ENCODE results near the gene USP7. TPM values are rescaled to one million over a fixed set of nuclear protein-coding genes. Genes with fewer than 3 reads are reported as not detected.

USP7 gene
- total RNA-seq, 4 donors from 2014 or later, result 58.8 to 94.3 (median 82.4) TPM

- ATAC-seq, result no peak
- Histone ChIP-seq H3K4me3 (no peak overlapping the region), H3K9me3 (no peaks in the 10 kb centered on the region), H3K27ac (no peak overlapping the region), H3K27me3 (no peaks in the 10 kb centered on the region), H3K4me1 (no peaks in the 10 kb centered on the region), H3K36me3 (peaks cover 6 to 99% of the 10 kb centered on the region in 2 donors)
- 70 to 86% methylated on average over 1 to 4 of the region's 8 CpGs for WGBS, 2 donors (ENCODE audit: low coverage in 1 of 2)
- no peak for TF ChIP-seq CTCF (IDR thresholded peaks at IDR 0.05)
- no peak for TF ChIP-seq POLR2AphosphoS5 (IDR thresholded peaks at IDR 0.05)
- TF ChIP-seq EP300 (IDR thresholded peaks at IDR 0.05), result no peak
- TF ChIP-seq POLR2A (IDR thresholded peaks at IDR 0.05), result no peak
These were observed 59.7 kb downstream of the USP7 start for GRCh38 chr16:8904018-8904430.

- Histone ChIP-seq H3K4me3 (no peak overlapping the region), H3K36me3 (peaks cover 6 to 99% of the 10 kb centered on the region in 2 donors), H3K27me3 (no peaks in the 10 kb centered on the region), H3K27ac (no peak overlapping the region), H3K9me3 (no peaks in the 10 kb centered on the region), H3K4me1 (no peaks in the 10 kb centered on the region)
- TF ChIP-seq EP300 (IDR thresholded peaks at IDR 0.05) (no peak), POLR2A (IDR thresholded peaks at IDR 0.05) (no peak), CTCF (IDR thresholded peaks at IDR 0.05) (no peak), POLR2AphosphoS5 (IDR thresholded peaks at IDR 0.05) (no peak)
- 91 to 100% methylated on average over 3 to 9 of the region's 9 CpGs for WGBS, 2 donors (ENCODE audit: low coverage in 1 of 2)
- no peak for ATAC-seq
These were observed 60.7 kb downstream of the USP7 start for GRCh38 chr16:8903004-8903403.

DNA sequence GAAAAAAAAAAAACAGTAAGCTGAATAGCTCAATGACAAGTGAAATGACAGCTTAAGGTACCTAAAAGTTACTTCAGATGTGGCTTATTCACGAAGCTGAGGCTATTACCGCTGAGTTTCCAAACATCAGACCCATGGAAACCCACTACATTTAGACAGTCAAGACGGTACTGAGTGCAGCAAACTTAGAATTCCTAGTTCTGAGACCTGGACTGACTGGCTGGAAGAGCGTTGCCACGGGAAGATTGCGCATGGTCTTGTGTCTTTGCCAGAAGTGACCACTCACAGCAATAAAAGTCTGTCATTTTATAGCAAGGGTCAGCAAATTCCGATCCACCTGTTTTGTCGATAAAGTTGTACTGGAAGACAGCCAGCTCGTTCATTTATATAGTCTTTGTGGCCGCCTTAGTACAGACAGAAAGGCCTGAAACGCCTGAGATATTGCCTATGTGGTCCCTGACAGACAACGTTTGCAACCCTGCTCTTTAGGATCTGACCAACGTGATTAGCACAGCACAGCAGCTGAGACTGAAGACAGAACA is 62.3 kb downstream of the USP7 start:
- Histone ChIP-seq H3K27ac (no peak overlapping the region), H3K36me3 (peaks cover 6 to 100% of the 10 kb centered on the region in 2 donors), H3K4me1 (no peaks in the 10 kb centered on the region), H3K9me3 (no peaks in the 10 kb centered on the region), H3K27me3 (no peaks in the 10 kb centered on the region), H3K4me3 (no peak overlapping the region)
- no peak for ATAC-seq
- WGBS, 2 donors (ENCODE audit: low coverage in 1 of 2), result 73 to 80% methylated on average over 11 to 13 of the region's 13 CpGs
- no peak for TF ChIP-seq EP300 (IDR thresholded peaks at IDR 0.05)
- no peak for TF ChIP-seq POLR2AphosphoS5 (IDR thresholded peaks at IDR 0.05)
- TF ChIP-seq CTCF (IDR thresholded peaks at IDR 0.05), result no peak
- TF ChIP-seq POLR2A (IDR thresholded peaks at IDR 0.05), result no peak

DNA sequence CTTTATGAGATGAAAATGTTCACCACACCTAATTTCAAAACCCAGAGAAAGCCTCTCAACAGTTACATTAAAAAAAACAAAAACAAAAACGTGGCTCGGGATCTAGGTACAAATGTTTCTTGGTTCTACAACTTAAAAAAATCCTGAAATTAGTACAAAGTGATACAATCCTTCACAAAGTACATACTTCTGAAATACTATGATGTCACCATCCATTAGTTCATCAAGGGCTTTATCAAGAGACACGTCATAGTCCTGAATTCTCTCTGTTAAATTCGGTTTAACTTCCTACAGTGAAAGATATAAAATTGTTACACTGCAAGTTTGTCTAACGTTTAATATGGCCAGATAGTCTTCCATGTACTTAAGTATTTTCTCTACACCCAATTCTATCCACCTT is 63.4 kb downstream of the USP7 start:
- Histone ChIP-seq H3K9me3 (no peaks in the 10 kb centered on the region), H3K27ac (no peak overlapping the region), H3K4me3 (no peak overlapping the region), H3K4me1 (no peaks in the 10 kb centered on the region), H3K36me3 (peaks cover 6 to 100% of the 10 kb centered on the region in 2 donors), H3K27me3 (no peaks in the 10 kb centered on the region)
- TF ChIP-seq EP300 (IDR thresholded peaks at IDR 0.05), result no peak
- TF ChIP-seq POLR2AphosphoS5 (IDR thresholded peaks at IDR 0.05), result no peak
- TF ChIP-seq CTCF (IDR thresholded peaks at IDR 0.05), result no peak
- TF ChIP-seq POLR2A (IDR thresholded peaks at IDR 0.05), result no peak
- 68 to 76% methylated on average over 5 of the region's 5 CpGs for WGBS, 2 donors (ENCODE audit: low coverage in 1 of 2)
- ATAC-seq, result no peak

GRCh38 chr16:8899709-8900317 is 63.9 kb downstream of the USP7 start:
- ATAC-seq, result no peak
- 85 to 89% methylated on average over 5 to 7 of the region's 9 CpGs for WGBS, 2 donors (ENCODE audit: low coverage in 1 of 2)
- no peak for TF ChIP-seq POLR2AphosphoS5 (IDR thresholded peaks at IDR 0.05)
- no peak for TF ChIP-seq POLR2A (IDR thresholded peaks at IDR 0.05)
- TF ChIP-seq CTCF (IDR thresholded peaks at IDR 0.05), result no peak
- no peak for TF ChIP-seq EP300 (IDR thresholded peaks at IDR 0.05)
- Histone ChIP-seq H3K9me3 (no peaks in the 10 kb centered on the region), H3K27me3 (no peaks in the 10 kb centered on the region), H3K4me3 (no peak overlapping the region), H3K36me3 (peaks cover 6 to 100% of the 10 kb centered on the region in 2 donors), H3K27ac (no peak overlapping the region), H3K4me1 (no peaks in the 10 kb centered on the region)

All from gastroesophageal sphincter (tissue), 4 donors.